SK-N-SH (cell line): ENCODE data around the gene MYMX. TPM values are rescaled to one million over a fixed set of nuclear protein-coding genes. Genes with fewer than 3 reads are reported as not detected.

Experiments used
- CTCF ChIA-PET: fragments of 300-600, 350-600 bp; formaldehyde crosslinking; extraction: SDS; loops from one replicate; lab custom pipeline; 2021; lab: Yijun Ruan, JAX
- POLR2A ChIA-PET: fragments of 350-600 bp; sonication (Branson Sonifier 250); formaldehyde crosslinking; extraction: SDS; loops from one replicate; lab custom pipeline; 2020; ENCODE audit warnings: antibody characterized with exemption, inconsistent platforms; lab: Yijun Ruan, JAX
- DNase-seq: peaks from one replicate; pipeline ENCODE4 v3.0.0; 2012
- H2AFZ ChIP-seq: fragments of 200-600 bp; sonication (generic); 2 replicates; pipeline ENCODE4 v1.8.1; 2016; ENCODE audit warnings: antibody characterized with exemption, mild to moderate bottlenecking, low read depth
- H3F3A ChIP-seq: fragments of 200-600 bp; sonication (generic); replicated peaks from 2 replicates; pipeline ENCODE3; 2016; ENCODE audit warnings: antibody characterized with exemption, mild to moderate bottlenecking; ENCODE audit not compliant: insufficient read depth
- H3K27ac ChIP-seq, 2 experiments: fragments of 200-500 bp in 1 of 2; fragments of 200-600 bp in 1 of 2; sonication (Bioruptor generic) in 1 of 2; sonication (generic), shearing (Covaris generic) in 1 of 2; 2 replicates each; pipeline versions ENCODE4 v1.5.1 to v1.6.1; 2014 to 2016; ENCODE audit warnings: low read depth in 2 of 2, inconsistent platforms in 1 of 2, low read length in 1 of 2, mild to moderate bottlenecking in 1 of 2, mixed read lengths in 1 of 2
- H3K27me3 ChIP-seq: fragments of 200-600 bp; sonication (generic), shearing (Covaris generic); 2 replicates; pipeline ENCODE4 v1.6.1; 2016; ENCODE audit warnings: mixed run types; ENCODE audit not compliant: insufficient read depth
- H3K36me3 ChIP-seq, 2 experiments: fragments of 200-500 bp in 1 of 2; fragments of 200-600 bp in 1 of 2; sonication (Bioruptor generic) in 1 of 2; sonication (generic) in 1 of 2; replicated peaks in 1 of 2; 2 replicates each; pipeline versions ENCODE3 to v1.5.1; 2014 to 2016; ENCODE audit warnings: low read length in 1 of 2, mild to moderate bottlenecking in 1 of 2; ENCODE audit not compliant: insufficient read depth in 2 of 2, control insufficient read depth in 1 of 2
- H3K4me1 ChIP-seq, 2 experiments: fragments of 200-500 bp in 1 of 2; fragments of 200-600 bp in 1 of 2; sonication (Bioruptor generic) in 1 of 2; sonication (generic), shearing (Covaris generic) in 1 of 2; 2 replicates each; pipeline versions ENCODE4 v1.5.1 to v1.6.1; 2014 to 2016; ENCODE audit warnings: low read depth in 1 of 2, low read length in 1 of 2, mixed run types in 1 of 2; ENCODE audit not compliant: insufficient read depth in 2 of 2, control insufficient read depth in 1 of 2
- H3K4me2 ChIP-seq: fragments of 200-600 bp; sonication (generic), shearing (Covaris generic); 2 replicates; pipeline ENCODE4 v1.6.1; 2017; ENCODE audit warnings: mixed run types
- H3K4me3 ChIP-seq, 2 experiments: fragments of 200-500 bp in 1 of 2; fragments of 200-600 bp in 1 of 2; sonication (Bioruptor generic) in 1 of 2; sonication (generic), shearing (Covaris generic) in 1 of 2; 2 replicates each; pipeline versions ENCODE4 v1.5.1 to v1.8.1; 2014 to 2016; ENCODE audit warnings: low read depth in 2 of 2, inconsistent platforms in 1 of 2, low read length in 1 of 2, mild to moderate bottlenecking in 1 of 2, mixed read lengths in 1 of 2, moderate library complexity in 1 of 2
- H3K79me2 ChIP-seq: fragments of 200-600 bp; sonication (generic); 2 replicates; pipeline ENCODE4 v1.8.1; 2017; ENCODE audit warnings: mild to moderate bottlenecking; ENCODE audit not compliant: insufficient read depth
- H3K9ac ChIP-seq: fragments of 200-600 bp; sonication (generic); 2 replicates; pipeline ENCODE4 v1.6.1; 2017; ENCODE audit warnings: mixed run types
- H3K9me2 ChIP-seq: fragments of 200-600 bp; sonication (generic); 2 replicates; pipeline ENCODE4 v1.6.1; 2017; ENCODE audit warnings: mixed run types
- H3K9me3 ChIP-seq: fragments of 200-600 bp; sonication (generic); 2 replicates; pipeline ENCODE4 v1.6.1; 2017; ENCODE audit warnings: mixed run types, mild to moderate bottlenecking, moderate library complexity
- H4K20me1 ChIP-seq: fragments of 200-600 bp; sonication (generic); 2 replicates; pipeline ENCODE4 v1.6.1; 2017; ENCODE audit warnings: mild to moderate bottlenecking, mixed run types; ENCODE audit not compliant: insufficient read depth
- CHD2 ChIP-seq: fragments of 150-350 bp; IDR thresholded peaks from 2 replicates; pipeline ENCODE4 v1.6.1; 2018; ENCODE audit warnings: low read length; ENCODE audit not compliant: partially characterized antibody
- CTCF ChIP-seq: fragments of 200-600 bp; sonication (generic); IDR thresholded peaks from 2 replicates; pipeline ENCODE4 v1.6.1; 2017; ENCODE audit warnings: antibody characterized with exemption, mild to moderate bottlenecking, moderate library complexity
- EP300 ChIP-seq, 2 experiments: IDR thresholded peaks; 2 replicates each; pipeline versions ENCODE4 v1.4.0 to v1.6.1; 2012; ENCODE audit warnings: borderline replicate concordance in 1 of 2, low read depth in 1 of 2, low read length in 1 of 2
- FOXM1 ChIP-seq: IDR thresholded peaks from 2 replicates; pipeline ENCODE4 v1.4.0; 2012; ENCODE audit warnings: low read depth, mild to moderate bottlenecking
- GATA2 ChIP-seq: sonication (generic); formaldehyde crosslinking; IDR thresholded peaks from 2 replicates; pipeline ENCODE4 v1.5.0; 2020; ENCODE audit warnings: mild to moderate bottlenecking, missing genetic modification reagents
- JUND ChIP-seq: IDR thresholded peaks from 2 replicates; pipeline ENCODE4 v1.4.0; 2012
- MXI1 ChIP-seq: IDR thresholded peaks from 2 replicates; pipeline ENCODE4 v1.6.1; 2012; ENCODE audit warnings: mild to moderate bottlenecking, low read depth, low read length, improper control_type of control experiment
- NFIC ChIP-seq: IDR thresholded peaks from 2 replicates; pipeline ENCODE4 v1.4.0; 2012; ENCODE audit warnings: borderline replicate concordance
- RAD21 ChIP-seq: IDR thresholded peaks from 2 replicates; pipeline ENCODE4 v1.6.1; 2012; ENCODE audit warnings: mild to moderate bottlenecking, low read length
- RFX5 ChIP-seq: IDR thresholded peaks from 2 replicates; pipeline ENCODE4 v1.6.1; 2012; ENCODE audit warnings: mild to moderate bottlenecking, improper control_type of control experiment, low read length
- RXRA ChIP-seq: IDR thresholded peaks from 2 replicates; pipeline ENCODE4 v1.4.0; 2012; ENCODE audit warnings: low read depth, mild to moderate bottlenecking, borderline replicate concordance
- SIN3A ChIP-seq: IDR thresholded peaks from 2 replicates; pipeline ENCODE4 v1.6.1; 2012; ENCODE audit warnings: low read depth, mild to moderate bottlenecking, low read length, moderate library complexity, borderline replicate concordance
- SMC3 ChIP-seq: IDR thresholded peaks from 2 replicates; pipeline ENCODE4 v1.6.1; 2012; ENCODE audit warnings: low read depth, low read length, improper control_type of control experiment
- TAF1 ChIP-seq: IDR thresholded peaks from 2 replicates; pipeline ENCODE4 v1.6.1; 2012; ENCODE audit warnings: low read depth, mild to moderate bottlenecking, low read length, moderate library complexity, borderline replicate concordance
- TCF12 ChIP-seq: IDR thresholded peaks from 2 replicates; pipeline ENCODE4 v1.4.0; 2012
- TEAD4 ChIP-seq: IDR thresholded peaks from 2 replicates; pipeline ENCODE4 v1.4.0; 2012; ENCODE audit warnings: mild to moderate bottlenecking, borderline replicate concordance; ENCODE audit not compliant: insufficient read depth
- WGBS: methylation state at CpG from one replicate; pipeline ENCODE4 v1.1.6; 2017; ENCODE audit warnings: low lambda C conversion rate; 5-methylcytosine and 5-hydroxymethylcytosine counted together
- polyA plus RNA-seq, 3 experiments: library from polyadenylated mRNA; depleted of rRNA; stranded (reverse); fragments of >200 nt; gene quantifications; 2 replicates each; pipeline ENCODE4 v1.2.3, GENCODE V29; 2012

The MYMX gene
- polyA plus RNA-seq, 1 of the 3 experiments (the other 2 are of a cell fraction) = not detected

- no peaks in the 10 kb centered on the region for H3K79me2 ChIP-seq
- peak; percentile 94 for DNase-seq
- H3K27ac ChIP-seq = peak overlapping the region; percentile 78 to 91
- H3K4me2 ChIP-seq = peak overlapping the region; percentile 75; the same call in 1 of the 2 replicates
- no peaks in the 10 kb centered on the region for H4K20me1 ChIP-seq
- 22% methylated on average over 5 of the region's 5 CpGs for WGBS
- peak overlapping the region; percentile 31; the same call in 1 of the 2 replicates for H3K9ac ChIP-seq
- POLR2A ChIA-PET = interaction anchor here (0.5 to 3.2 kb wide), 7 partner anchors 9 to 1305 kb away, joined by 3 to 48 read pairs (median 4); partner anchors contain the start of genes HSP90AB1 and SLC29A1
- H3K9me3 ChIP-seq = no peaks in the 10 kb centered on the region
- H3K9me2 ChIP-seq = no peaks in the 10 kb centered on the region
- peak overlapping the region; percentile 77 for H2AFZ ChIP-seq
- H3F3A ChIP-seq = peaks cover 18% of the 10 kb centered on the region
- CTCF ChIA-PET = interaction anchor here (0.6 to 8.5 kb wide), 42 partner anchors 12 to 166 kb away, joined by 3 to 224 read pairs (median 8); partner anchors contain the start of genes HSP90AB1, MYMX, NFKBIE and SLC29A1
- TF ChIP-seq SIN3A (0 out of 2 replicates have a peak, but pooled peaks have one; percentile 17), FOXM1 (no peak), JUND (no peak), SMC3 (peak; percentile 86), MXI1 (peak; percentile 80), TEAD4 (no peak), RXRA (no peak), NFIC (peak; percentile 81), CHD2 (peak; percentile 73), GATA2 (CRISPR knock-in tag) (0 out of 2 replicates have a peak, but pooled peaks have one; percentile 16), CTCF (peak; percentile 90), TCF12 (peak; percentile 56; the same call in 1 of the 2 replicates), EP300 (IDR thresholded peaks at IDR 0.05; ENCODE audit: borderline replicate concordance in 1 of 2, low read depth in 1 of 2, low read length in 1 of 2) (peak in 1 of 2 experiments; percentile 67; a peak in 2 of 4 replicates), RAD21 (peak; percentile 91), TAF1 (peak; percentile 5; the same call in 1 of the 2 replicates), RFX5 (no peak)
- peaks cover 0 to 6% of the 10 kb centered on the region in 2 experiments for H3K36me3 ChIP-seq
- no peak overlapping the region; a peak in 1 of 4 replicates for H3K4me3 ChIP-seq
- peaks cover 26 to 67% of the 10 kb centered on the region in 2 experiments for H3K4me1 ChIP-seq
- H3K27me3 ChIP-seq = no peaks in the 10 kb centered on the region
Measured at GRCh38 chr6:44234101-44235025, 17.6 kb downstream of the MYMX start.
